RWPE2 (cell line): Measurements from ENCODE around the gene VARS2.
"Not testable (repeated sequence)": the region's sequence is repeated elsewhere in the genome, so short reads cannot be mapped to it uniquely, and the experiment has no call there.

Source experiments
- ATAC-seq: fragments of 200-7000 bp; cut with Tn5 transposase; 3 replicates; pipeline ENCODE4 v1.9.1; 2021; ENCODE audit warnings: low read depth
- DNase-seq: peaks from one replicate; pipeline ENCODE4 v3.0.0-alpha.2; 2020; ENCODE audit warnings: low spot score
- H3K27ac ChIP-seq: fragments of 450-650 bp; 2 replicates; pipeline ENCODE4 v1.5.1; 2017; ENCODE audit warnings: mild to moderate bottlenecking; ENCODE audit not compliant: poor library complexity, severe bottlenecking
- H3K27me3 ChIP-seq: fragments of 250-450 bp; sonication (Bioruptor Pico); 2 replicates; pipeline ENCODE4 v1.5.1; 2021; ENCODE audit warnings: mild to moderate bottlenecking, moderate library complexity; ENCODE audit not compliant: insufficient read depth, poor library complexity, severe bottlenecking
- H3K36me3 ChIP-seq: fragments of 250-450 bp; sonication (Bioruptor Pico); 2 replicates; pipeline ENCODE4 v1.5.1; 2020; ENCODE audit warnings: low read depth, mild to moderate bottlenecking, moderate library complexity
- H3K4me1 ChIP-seq: fragments of 250-450 bp; sonication (Bioruptor Pico); 2 replicates; pipeline ENCODE4 v1.5.1; 2021; ENCODE audit warnings: mild to moderate bottlenecking, moderate library complexity; ENCODE audit not compliant: insufficient read depth, poor library complexity, severe bottlenecking
- H3K4me3 ChIP-seq: fragments of 250-450 bp; sonication (Bioruptor Pico); 2 replicates; pipeline ENCODE4 v1.5.1; 2021; ENCODE audit warnings: mild to moderate bottlenecking, moderate library complexity; ENCODE audit not compliant: severe bottlenecking
- H3K9me3 ChIP-seq: fragments of 250-450 bp; sonication (Bioruptor Pico); 2 replicates; pipeline ENCODE4 v1.5.1; 2021; ENCODE audit warnings: mild to moderate bottlenecking, moderate library complexity; ENCODE audit not compliant: severe bottlenecking
- CTCF ChIP-seq: fragments of 450-650 bp; IDR thresholded peaks from one replicate; pipeline ENCODE4 v1.5.1; 2017; ENCODE audit warnings: mild to moderate bottlenecking, moderate library complexity; ENCODE audit not compliant: poor library complexity, severe bottlenecking

The VARS2 gene

GRCh38 chr6:30914076-30914853, at the start of gene VARS2:
Gene VARS2 (plus strand): TSS chr6:30914238. CDS start chr6:30914837, 599 bp downstream.
- peak; percentile 87 for ATAC-seq
- Histone ChIP-seq H3K36me3 (peaks cover 41% of the 10 kb centered on the region), H3K4me3 (peak within 1 kb of the TSS; percentile 35), H3K27me3 (no peaks in the 10 kb centered on the region), H3K4me1 (peaks cover 11% of the 10 kb centered on the region), H3K9me3 (no peaks in the 10 kb centered on the region), H3K27ac (peak within 1 kb of the TSS; percentile 66)
- peak; percentile 79 for TF ChIP-seq CTCF
- peak; percentile 85 for DNase-seq

GRCh38 chr6:30864325-30864724, 49.7 kb upstream of the VARS2 start:
- Histone ChIP-seq H3K4me1 (no peaks in the 10 kb centered on the region), H3K27ac (no peak overlapping the region), H3K9me3 (peaks cover 3% of the 10 kb centered on the region), H3K4me3 (no peak overlapping the region), H3K27me3 (no peaks in the 10 kb centered on the region), H3K36me3 (no peaks in the 10 kb centered on the region)
- no peak for DNase-seq
- no peak for ATAC-seq
- TF ChIP-seq CTCF, result no peak

GRCh38 chr6:30869241-30869749, 44.7 kb upstream of the VARS2 start:
- H3K9me3 ChIP-seq, result peaks cover 17% of the 10 kb centered on the region
- H3K4me1 ChIP-seq, H3K27me3 ChIP-seq, ATAC-seq, H3K4me3 ChIP-seq, H3K36me3 ChIP-seq, DNase-seq, H3K27ac ChIP-seq: not testable (repeated sequence)

- ATAC-seq, result no peak
- H3K27ac ChIP-seq, result no peak overlapping the region
- H3K4me1 ChIP-seq, result peaks cover 5% of the 10 kb centered on the region
- no peaks in the 10 kb centered on the region for H3K27me3 ChIP-seq
- TF ChIP-seq CTCF, result no peak
- no peaks in the 10 kb centered on the region for H3K36me3 ChIP-seq
- no peak for DNase-seq
- peaks cover 17% of the 10 kb centered on the region for H3K9me3 ChIP-seq
- no peak overlapping the region for H3K4me3 ChIP-seq
Observed at GRCh38 chr6:30870546-30870945, 43.5 kb upstream of the VARS2 start.

- no peak overlapping the region for H3K27ac ChIP-seq
- no peak for DNase-seq
- no peak for ATAC-seq
- no peak for TF ChIP-seq CTCF
- H3K9me3 ChIP-seq, result peaks cover 17% of the 10 kb centered on the region
- H3K36me3 ChIP-seq, result no peaks in the 10 kb centered on the region
- no peaks in the 10 kb centered on the region for H3K27me3 ChIP-seq
- H3K4me1 ChIP-seq, result peaks cover 17% of the 10 kb centered on the region
- no peak overlapping the region for H3K4me3 ChIP-seq
Observed at GRCh38 chr6:30871592-30872183, 42.4 kb upstream of the VARS2 start.
